K562 (cell line): ENCODE measurements around the gene UBXN6. TPM values are rescaled to one million over a fixed set of nuclear protein-coding genes. Genes with fewer than 3 reads are reported as not detected.
A peak's percentile ranks its signal among the peaks of the same experiment; 100 is the strongest.

Experiments used
- ATAC-seq: fragments of 200-7000 bp; cut with Tn5 transposase; 3 replicates; pipeline ENCODE4 v1.9.1; 2020; ENCODE audit warnings: moderate library complexity
- BruUV-seq: library from RNA; stranded (reverse); fragments of 400-500 nt; replicated peaks from 2 replicates; lab custom pipeline; 2021; lab: Mats Ljungman, UMichigan
- CTCF ChIA-PET: fragments of 300-600 bp; formaldehyde crosslinking; extraction: SDS; loops from one replicate; lab custom pipeline; 2021; ENCODE audit warnings: low intra/inter-chr PET ratio; lab: Yijun Ruan, JAX
- POLR2A ChIA-PET: fragments of 300-600, 350-650 bp; sonication (Branson Sonifier 250); formaldehyde crosslinking; extraction: SDS; loops from one replicate; lab custom pipeline; 2021; ENCODE audit warnings: antibody characterized with exemption, inconsistent platforms; lab: Yijun Ruan, JAX
- DNase-seq, 4 experiments: peaks; one replicate each; pipeline versions ENCODE4 v3.0.0 to v3.0.0-alpha.2; 2011 to 2018; ENCODE audit warnings: low spot score in 3 of 4, mixed read lengths in 3 of 4; ENCODE audit errors: extremely low read depth in 1 of 4
- FAIRE-seq: peaks from 2 replicates; lab custom pipeline; 2011; peaks lifted over from hg19 to GRCh38; lab: Jason Lieb, UNC
- H2AFZ ChIP-seq: 2 replicates; pipeline ENCODE4 v1.6.0; 2011; ENCODE audit warnings: low read depth, low read length, control low read depth, inconsistent platforms
- H3K27ac ChIP-seq: fragments of 200-600 bp; 3 replicates; pipeline ENCODE4 v1.8.0; 2011; ENCODE audit warnings: low read depth, mild to moderate bottlenecking, control low read depth, inconsistent platforms, low read length, moderate library complexity, mixed read lengths; ENCODE audit errors: extremely low read depth
- H3K27me3 ChIP-seq, 2 experiments: fragments of 300-600 bp in 1 of 2; 2 replicates in 1 of 2; 3 replicates in 1 of 2; pipeline versions ENCODE4 v1.6.0 to v1.8.0; 2011; ENCODE audit warnings: inconsistent platforms in 2 of 2, low read length in 2 of 2, mild to moderate bottlenecking in 1 of 2, mixed read lengths in 1 of 2, moderate library complexity in 1 of 2; ENCODE audit not compliant: control insufficient read depth in 2 of 2, insufficient read depth in 2 of 2
- H3K36me3 ChIP-seq: fragments of 300-600 bp; 3 replicates; pipeline ENCODE4 v1.8.0; 2011; ENCODE audit warnings: mild to moderate bottlenecking, low read length, inconsistent platforms; ENCODE audit not compliant: control insufficient read depth, insufficient read depth
- H3K4me1 ChIP-seq, 2 experiments: fragments of 200-600 bp in 1 of 2; replicated peaks in 1 of 2; 2 replicates in 1 of 2; 3 replicates in 1 of 2; pipeline versions ENCODE4 v1.5.1 to v1.8.0; 2011; ENCODE audit warnings: inconsistent platforms in 2 of 2, low read length in 2 of 2, mild to moderate bottlenecking in 1 of 2, mixed read lengths in 1 of 2, moderate library complexity in 1 of 2; ENCODE audit not compliant: control insufficient read depth in 2 of 2, insufficient read depth in 2 of 2
- H3K4me2 ChIP-seq: 2 replicates; pipeline ENCODE4 v1.6.1; 2011; ENCODE audit warnings: low read length, control low read depth, inconsistent platforms, mixed read lengths; ENCODE audit not compliant: insufficient read depth
- H3K4me3 ChIP-seq: fragments of 200-600 bp; sonication (generic), shearing (Covaris generic); 2 replicates; pipeline ENCODE4 v1.5.1; 2016; ENCODE audit warnings: control low read depth, inconsistent platforms
- H3K79me2 ChIP-seq: fragments of 200-600 bp; 3 replicates; pipeline ENCODE4 v1.8.0; 2011; ENCODE audit warnings: low read length, inconsistent platforms; ENCODE audit not compliant: control insufficient read depth, insufficient read depth
- H3K9ac ChIP-seq, 2 experiments: 2 replicates each; pipeline versions ENCODE4 v1.6.0 to v1.6.1; 2011; ENCODE audit warnings: low read depth in 2 of 2, low read length in 2 of 2, control low read depth in 1 of 2, inconsistent platforms in 1 of 2, mild to moderate bottlenecking in 1 of 2, mixed read lengths in 1 of 2; ENCODE audit not compliant: insufficient read depth in 1 of 2
- H3K9me1 ChIP-seq: one replicate; pipeline ENCODE4 v1.6.0; 2011; ENCODE audit warnings: inconsistent platforms, mild to moderate bottlenecking, low read length, moderate library complexity; ENCODE audit not compliant: control insufficient read depth, insufficient read depth
- H3K9me3 ChIP-seq: replicated peaks from 2 replicates; pipeline ENCODE4 v1.5.1; 2011; ENCODE audit warnings: low read depth, low read length, inconsistent platforms; ENCODE audit not compliant: control insufficient read depth, insufficient read depth
- H4K20me1 ChIP-seq: replicated peaks from 2 replicates; pipeline ENCODE4 v1.6.1; 2011; ENCODE audit warnings: low read length, inconsistent platforms, mixed read lengths; ENCODE audit not compliant: control insufficient read depth, insufficient read depth
- LARP7 ChIP-seq: fragments of 450-650 bp; IDR thresholded peaks from 2 replicates; pipeline ENCODE4 v1.6.1; 2016
- NR1H2 ChIP-seq: sonication (generic); formaldehyde crosslinking; IDR thresholded peaks from 2 replicates; pipeline ENCODE4 v1.4.0; 2020; ENCODE audit warnings: mild to moderate bottlenecking, missing genetic modification reagents
- SP2 ChIP-seq: IDR thresholded peaks from 2 replicates; pipeline ENCODE4 v1.6.1; 2011; ENCODE audit warnings: mild to moderate bottlenecking, low read depth, low read length, moderate library complexity; ENCODE audit not compliant: poor library complexity, severe bottlenecking; ENCODE audit errors: extremely low read depth
- ZFPM2 ChIP-seq: fragments of 250-450 bp; sonication (Bioruptor Pico); IDR thresholded peaks from 2 replicates; pipeline ENCODE4 v1.5.1; 2022; ENCODE audit warnings: mild to moderate bottlenecking
- ZNF217 ChIP-seq: sonication (generic); formaldehyde crosslinking; IDR thresholded peaks from 2 replicates; pipeline ENCODE4 v1.8.0; 2022; ENCODE audit warnings: mild to moderate bottlenecking, missing genetic modification reagents
- WGBS: fragments of 100-300 bp; shearing (Covaris generic); methylation state at CpG from one replicate; pipeline ENCODE4 v1.1.6; 2016; ENCODE audit warnings: low coverage, mixed read lengths; ENCODE audit not compliant: insufficient coverage; ENCODE audit errors: missing lambda C conversion rate; 5-methylcytosine and 5-hydroxymethylcytosine counted together
- in situ Hi-C: fragments of 300-500 bp; cut with MboI; formaldehyde crosslinking; loops from 4 replicates; pipeline ENCODE4 v1.15.0; 2018; ENCODE audit warnings: inconsistent platforms, mixed read lengths
- intact Hi-C: fragments of 100-400 bp; cut with micrococcal nuclease; formaldehyde crosslinking; loops from 2 replicates; pipeline ENCODE4 v1.14.2; 2022
- polyA plus RNA-seq, 8 experiments: library from polyadenylated mRNA; depleted of rRNA in 4 of 8; stranded (reverse) in 5 of 8; unstranded in 3 of 8; fragments of >200 nt; fragmentation: Nextera tagmentation in 2 of 8; fragmentation: Illumina TruSeq in 1 of 8; extraction: Ambion mirVana in 2 of 8; extraction: Trizol in 1 of 8; gene quantifications; 2 replicates each; pipeline versions ENCODE4 v1.2.1 to v1.2.3, GENCODE V29; 2011 to 2014; ENCODE audit warnings: inconsistent platforms in 1 of 8, missing spikeins in 1 of 8
- total RNA-seq, 7 experiments: library from RNA; depleted of rRNA in 6 of 7; stranded (reverse); fragments of >200 nt in 6 of 7; fragmentation: Illumina TruSeq in 2 of 7; extraction: Trizol in 2 of 7; gene quantifications; 2 replicates each; pipeline versions ENCODE4 v1.2.1 to v1.2.3, GENCODE V29; 2011 to 2021; ENCODE audit warnings: low replicate concordance in 1 of 7

The UBXN6 gene
- total and polyA plus RNA-seq, 9 of the 15 experiments (the other 6 are each of a cell fraction or from before 2014, with no cell fraction given): 0.48 to 90.2 (median 29.5) TPM

GRCh38 chr19:4504891-4505569 is 47.4 kb upstream of the UBXN6 start:
- CTCF ChIA-PET: no interaction called here
- TF ChIP-seq NR1H2 (CRISPR knock-in tag) (no peak), ZFPM2 (CRISPR knock-in tag) (no peak), ZNF217 (CRISPR knock-in tag) (no peak), SP2 (no peak), LARP7 (no peak)
- TF ChIP-seq, all 486 proteins: peak for 0
- Histone ChIP-seq H3K9me1 (peaks cover 3% of the 10 kb centered on the region), H3K36me3 (peaks cover 21% of the 10 kb centered on the region; the same call in 1 of the 3 replicates), H3K4me1 (peaks cover 0 to 72% of the 10 kb centered on the region in 2 experiments; a peak in 2 of 5 replicates), H2AFZ (no peak overlapping the region), H4K20me1 (peaks cover 5% of the 10 kb centered on the region; the same call in 1 of the 2 replicates), H3K4me3 (no peak overlapping the region), H3K27ac (no peak overlapping the region), H3K9ac (peak overlapping the region in 1 of 2 experiments; percentile 35; a peak in 1 of 4 replicates), H3K79me2 (no peaks in the 10 kb centered on the region), H3K27me3 (no peaks in the 10 kb centered on the region), H3K4me2 (no peak overlapping the region), H3K9me3 (no peaks in the 10 kb centered on the region)
- BruUV-seq: no TSS peak
- POLR2A ChIA-PET: interaction anchor here (0.6 to 0.7 kb wide), 2 partner anchors 138 to 210 kb away, joined by 3 read pairs; no protein-coding TSS in a partner anchor
- WGBS: 67% methylated on average over 15 of the region's 15 CpGs
- intact Hi-C loops: no loop called here
- ATAC-seq: no peak
- FAIRE-seq: no peak
- DNase-seq: no peak
- in situ Hi-C loops: no loop called here
